ENCODE results near the gene SAP30. TPM values are rescaled to one million over a fixed set of nuclear protein-coding genes. Genes with fewer than 3 reads are reported as not detected.

Gene SAP30
- total and polyA plus RNA-seq, 2 of the 4 experiments (the other 2 are of a cell fraction), result 3.8 to 11.7 TPM

- Histone ChIP-seq H3K36me3 (ENCODE audit: control insufficient read depth, insufficient read depth, low read length) (no peaks in the 10 kb centered on the region; the same call in 1 of the 2 replicates), H3K4ac (ENCODE audit: low read depth, low read length) (no peak overlapping the region), H2BK15ac (ENCODE audit: low read depth, low read length) (no peak overlapping the region), H2BK5ac (ENCODE audit: low read depth, low read length, poor library complexity, severe bottlenecking) (no peak overlapping the region), H2AK9ac (replicated peaks; ENCODE audit: low read depth, low read length, poor library complexity) (no peak overlapping the region), H3K9ac (ENCODE audit: low read depth, low read length) (no peak overlapping the region), H3K79me1 (ENCODE audit: low read depth in 1 of 2, low read length in 2 of 2) (peaks cover 0 to 4% of the 10 kb centered on the region in 2 experiments; a peak in 1 of 4 replicates), H4K20me1 (ENCODE audit: insufficient read depth, low read length) (no peaks in the 10 kb centered on the region), H3K27ac (ENCODE audit: insufficient read depth, low read length) (no peak overlapping the region), H3K14ac (replicated peaks; ENCODE audit: low read depth, low read length) (no peak overlapping the region), H2AFZ (replicated peaks; ENCODE audit: low read length, poor library complexity) (no peak overlapping the region), H2AK5ac (ENCODE audit: low read depth, low read length) (no peak overlapping the region), H3K23ac (ENCODE audit: low read depth, low read length) (0 out of 2 replicates have a peak overlapping the region, but pooled peaks have one; percentile 2), H2BK120ac (ENCODE audit: low read depth, low read length) (no peak overlapping the region), H3K4me3 (ENCODE audit: insufficient read depth, low read depth, low read length) (no peak overlapping the region), H3K4me1 (ENCODE audit: control insufficient read depth, insufficient read depth, low read length) (no peaks in the 10 kb centered on the region), H3K9me3 (ENCODE audit: control insufficient read depth, insufficient read depth, low read length) (no peaks in the 10 kb centered on the region), H4K5ac (ENCODE audit: low read depth, low read length) (no peak overlapping the region), H2BK20ac (ENCODE audit: low read depth, low read length) (no peak overlapping the region), H3K56ac (ENCODE audit: extremely low read depth, insufficient read depth, low read length) (no peak overlapping the region), H3K4me2 (ENCODE audit: low read depth, low read length) (peak overlapping the region; percentile 24; the same call in 1 of the 2 replicates), H4K8ac (ENCODE audit: low read depth in 2 of 2, low read length in 2 of 2) (peak overlapping the region in 1 of 2 experiments; percentile 14; a peak in 2 of 4 replicates), H4K91ac (ENCODE audit: insufficient read depth, low read depth, low read length) (no peak overlapping the region), H3K27me3 (ENCODE audit: control insufficient read depth, insufficient read depth, low read length) (no peaks in the 10 kb centered on the region), H3K18ac (ENCODE audit: low read depth, low read length) (no peak overlapping the region), H3K9me1 (ENCODE audit: insufficient read depth, low read length) (no peaks in the 10 kb centered on the region; the same call in 1 of the 2 replicates)
- ATAC-seq (ENCODE audit: low read depth) (no peak), DNase-seq (peak; percentile 23)
- no TSS peak for BruUV-seq (replicated peaks)
- CTCF ChIA-PET, result no interaction called here
- intact Hi-C loops (cut with micrococcal nuclease), result no loop called here
- WGBS, 2 experiments (ENCODE audit: extremely low coverage in 2 of 2, insufficient read length in 1 of 2), result no CpG with 5 or more reads among the region's 2 CpGs
- TF ChIP-seq BHLHE40 (IDR thresholded peaks at IDR 0.05; ENCODE audit: low read depth, low read length) (no peak), MXI1 (IDR thresholded peaks at IDR 0.05; ENCODE audit: borderline replicate concordance, low read depth, low read length) (no peak), NFE2L2 (IDR thresholded peaks at IDR 0.05; ENCODE audit: low read depth, low read length) (no peak), CEBPB (IDR thresholded peaks at IDR 0.05; ENCODE audit: low read depth, low read length) (no peak), SMC3 (IDR thresholded peaks at IDR 0.05; ENCODE audit: low read depth, low read length) (no peak), RCOR1 (IDR thresholded peaks at IDR 0.05; ENCODE audit: insufficient replicate concordance, low read length) (no peak), MAFK (IDR thresholded peaks at IDR 0.05; ENCODE audit: low read depth, low read length) (no peak), CHD1 (IDR thresholded peaks at IDR 0.05; ENCODE audit: low read depth, low read length) (no peak), RFX5 (IDR thresholded peaks at IDR 0.05; ENCODE audit: low read depth, low read length) (no peak), POLR2A (IDR thresholded peaks at IDR 0.05; ENCODE audit: low read depth, low read length) (no peak), MAZ (IDR thresholded peaks at IDR 0.05; ENCODE audit: borderline replicate concordance, low read depth, low read length) (no peak), ELK1 (IDR thresholded peaks at IDR 0.05; ENCODE audit: borderline replicate concordance, low read depth, low read length) (no peak), FOS (IDR thresholded peaks at IDR 0.05; ENCODE audit: low read depth, low read length) (no peak), RAD21 (IDR thresholded peaks at IDR 0.05; ENCODE audit: low read length) (no peak)
- TF ChIP-seq, protein P1, sequence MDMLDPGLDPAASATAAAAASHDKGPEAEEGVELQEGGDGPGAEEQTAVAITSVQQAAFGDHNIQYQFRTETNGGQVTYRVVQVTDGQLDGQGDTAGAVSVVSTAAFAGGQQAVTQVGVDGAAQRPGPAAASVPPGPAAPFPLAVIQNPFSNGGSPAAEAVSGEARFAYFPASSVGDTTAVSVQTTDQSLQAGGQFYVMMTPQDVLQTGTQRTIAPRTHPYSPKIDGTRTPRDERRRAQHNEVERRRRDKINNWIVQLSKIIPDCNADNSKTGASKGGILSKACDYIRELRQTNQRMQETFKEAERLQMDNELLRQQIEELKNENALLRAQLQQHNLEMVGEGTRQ (IDR thresholded peaks at IDR 0.05; ENCODE audit: low read depth, low read length), result no peak
- TF ChIP-seq, protein P2, sequence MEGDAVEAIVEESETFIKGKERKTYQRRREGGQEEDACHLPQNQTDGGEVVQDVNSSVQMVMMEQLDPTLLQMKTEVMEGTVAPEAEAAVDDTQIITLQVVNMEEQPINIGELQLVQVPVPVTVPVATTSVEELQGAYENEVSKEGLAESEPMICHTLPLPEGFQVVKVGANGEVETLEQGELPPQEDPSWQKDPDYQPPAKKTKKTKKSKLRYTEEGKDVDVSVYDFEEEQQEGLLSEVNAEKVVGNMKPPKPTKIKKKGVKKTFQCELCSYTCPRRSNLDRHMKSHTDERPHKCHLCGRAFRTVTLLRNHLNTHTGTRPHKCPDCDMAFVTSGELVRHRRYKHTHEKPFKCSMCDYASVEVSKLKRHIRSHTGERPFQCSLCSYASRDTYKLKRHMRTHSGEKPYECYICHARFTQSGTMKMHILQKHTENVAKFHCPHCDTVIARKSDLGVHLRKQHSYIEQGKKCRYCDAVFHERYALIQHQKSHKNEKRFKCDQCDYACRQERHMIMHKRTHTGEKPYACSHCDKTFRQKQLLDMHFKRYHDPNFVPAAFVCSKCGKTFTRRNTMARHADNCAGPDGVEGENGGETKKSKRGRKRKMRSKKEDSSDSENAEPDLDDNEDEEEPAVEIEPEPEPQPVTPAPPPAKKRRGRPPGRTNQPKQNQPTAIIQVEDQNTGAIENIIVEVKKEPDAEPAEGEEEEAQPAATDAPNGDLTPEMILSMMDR (conservative IDR thresholded peaks at IDR 0.05; ENCODE audit: low read depth, low read length), result no peak
- in situ Hi-C loops (cut with MboI; ENCODE audit: low sequenced_read_pairs), result no loop called here
- POLR2A ChIA-PET (ENCODE audit: unreplicated experiment), result no interaction called here
- dilution Hi-C loops (cut with HindIII; ENCODE audit: low sequenced_read_pairs, unreplicated experiment), result no loop called here
Observed at GRCh38 chr4:173337463-173337862, 33.3 kb upstream of the SAP30 start.
